Measurements from ENCODE around the gene SERPINA12.

GRCh38 chr14:94517641-94518257 is 8.5 kb upstream of the SERPINA12 start:
- no peak for TF ChIP-seq CTCF (IDR thresholded peaks at IDR 0.05)
- TF ChIP-seq POLR2A (IDR thresholded peaks at IDR 0.05), result no peak
- TF ChIP-seq EP300 (IDR thresholded peaks at IDR 0.05), result peak in 1 of 2 donors; percentile 35
